Esophagus mucosa (tissue), 1 donor: ENCODE results near the gene APOBEC2. TPM values are rescaled to one million over a fixed set of nuclear protein-coding genes. Genes with fewer than 3 reads are reported as not detected.
A peak's percentile ranks its signal among the peaks of the same experiment; 100 is the strongest.
"Not testable (repeated sequence)": the region's sequence is repeated elsewhere in the genome, so short reads cannot be mapped to it uniquely, and the experiment has no call there.

Experiments
- ATAC-seq: fragments of 200-7000 bp; cut with Tn5 transposase; one replicate; pipeline ENCODE4 v1.9.1; 2020
- total RNA-seq: library from RNA; stranded (reverse); gene quantifications from one replicate; pipeline ENCODE4 v1.2.4, GENCODE V29; 2023
- donor health status: DM: yes; HTN: yes; CAD: no.

Gene APOBEC2
- not detected for total RNA-seq

DNA sequence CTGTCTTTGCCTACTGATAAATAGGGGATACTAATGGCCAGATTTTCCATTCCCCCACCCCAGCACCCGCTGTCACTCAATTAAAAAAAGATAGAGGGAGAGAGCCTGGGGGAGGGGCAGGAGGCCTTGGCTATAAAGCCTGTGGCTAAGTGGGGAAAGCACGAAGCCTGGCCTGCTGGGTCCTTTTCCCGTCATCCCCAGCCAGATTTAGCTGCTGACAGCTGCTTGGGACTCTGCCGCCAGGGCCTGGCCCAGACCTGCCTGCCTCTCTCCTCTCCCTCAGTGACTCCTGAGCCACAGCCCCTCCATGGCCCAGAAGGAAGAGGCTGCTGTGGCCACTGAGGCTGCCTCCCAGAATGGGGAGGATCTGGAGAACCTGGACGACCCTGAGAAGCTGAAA, at the start of gene APOBEC2:
APOBEC2 (plus strand) TSS at position 162 of the 400 bp plus-strand sequence; CDS start at position 308, 146 bp downstream.
- peak; percentile 37 for ATAC-seq

- peak; percentile 38 for ATAC-seq
Measured at GRCh38 chr6:41006217-41006616, 46.8 kb upstream of the APOBEC2 start.

- not testable (repeated sequence) for ATAC-seq
Measured at GRCh38 chr6:41006980-41007379, 46.0 kb upstream of the APOBEC2 start.

DNA sequence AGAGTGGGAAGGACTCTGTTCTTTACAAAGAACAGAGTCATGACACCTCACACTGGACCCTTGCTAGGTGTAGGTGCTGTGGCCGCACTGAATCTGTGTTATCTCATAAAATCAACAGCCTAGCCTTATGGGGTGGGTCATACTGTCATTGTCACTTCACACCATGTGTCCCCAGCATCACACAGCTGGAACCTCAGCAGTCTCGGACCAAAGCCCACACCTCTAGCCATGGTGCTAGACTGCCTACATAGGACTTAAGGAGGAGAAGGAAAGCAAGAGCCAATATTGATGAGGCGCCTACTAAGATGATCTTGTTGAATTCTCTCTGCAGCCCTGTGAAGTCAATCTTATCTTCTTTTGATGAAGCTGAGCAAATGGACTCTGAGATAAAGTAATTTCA, 45.0 kb upstream of the APOBEC2 start:
- no peak for ATAC-seq

DNA sequence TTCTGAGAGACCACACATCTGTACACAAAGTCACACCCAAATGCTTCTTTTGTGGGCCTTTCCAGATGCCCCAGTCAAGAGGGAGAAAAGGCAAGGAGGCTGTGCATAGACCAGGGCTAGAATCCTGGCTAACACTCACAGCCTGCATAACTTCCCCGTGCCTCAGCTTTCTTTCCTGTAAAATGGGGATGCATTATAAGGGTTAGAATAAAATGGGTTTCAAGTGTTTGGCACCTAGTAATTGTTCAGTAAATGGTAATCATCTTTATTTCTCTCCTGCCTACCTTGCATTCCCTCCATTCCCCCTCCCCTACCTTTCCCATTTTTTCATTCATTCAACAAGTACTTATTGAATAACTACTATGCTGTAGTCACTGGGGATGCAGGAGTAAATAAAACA, 43.3 kb upstream of the APOBEC2 start:
- no peak for ATAC-seq

DNA sequence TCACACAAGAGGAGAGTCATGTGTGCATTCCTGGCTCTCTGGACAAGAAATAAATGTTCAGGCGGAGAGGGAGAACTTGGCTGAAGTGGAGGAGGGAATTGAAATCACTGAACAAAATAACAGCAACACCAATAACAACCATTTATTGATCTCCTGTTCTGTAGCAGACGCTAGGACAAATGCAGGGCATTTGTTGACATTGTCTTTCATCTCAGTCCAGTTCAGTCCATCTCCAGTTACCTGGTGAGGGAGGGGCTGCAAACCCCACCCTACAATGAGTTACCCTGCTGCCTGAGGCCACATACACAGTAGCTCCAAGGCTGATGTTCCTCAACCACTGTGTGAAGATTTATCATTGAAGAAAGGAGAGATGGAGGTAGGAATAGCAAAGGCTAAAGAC, 41.3 kb upstream of the APOBEC2 start:
- ATAC-seq: no peak

GRCh38 chr6:41013466-41014153, 39.4 kb upstream of the APOBEC2 start:
- no peak for ATAC-seq

GRCh38 chr6:41014780-41015179, 38.2 kb upstream of the APOBEC2 start:
- ATAC-seq: no peak

- not testable (repeated sequence) for ATAC-seq
Measured at GRCh38 chr6:41015860-41016259, 37.1 kb upstream of the APOBEC2 start.

- ATAC-seq: no peak
Measured at GRCh38 chr6:41017663-41018062, 35.3 kb upstream of the APOBEC2 start.

GRCh38 chr6:41021832-41022231, 31.2 kb upstream of the APOBEC2 start:
- ATAC-seq: peak; percentile 38

GRCh38 chr6:41022294-41022693, 30.7 kb upstream of the APOBEC2 start:
- ATAC-seq: peak; percentile 48

GRCh38 chr6:41023114-41023513, 29.9 kb upstream of the APOBEC2 start:
- ATAC-seq: no peak

DNA sequence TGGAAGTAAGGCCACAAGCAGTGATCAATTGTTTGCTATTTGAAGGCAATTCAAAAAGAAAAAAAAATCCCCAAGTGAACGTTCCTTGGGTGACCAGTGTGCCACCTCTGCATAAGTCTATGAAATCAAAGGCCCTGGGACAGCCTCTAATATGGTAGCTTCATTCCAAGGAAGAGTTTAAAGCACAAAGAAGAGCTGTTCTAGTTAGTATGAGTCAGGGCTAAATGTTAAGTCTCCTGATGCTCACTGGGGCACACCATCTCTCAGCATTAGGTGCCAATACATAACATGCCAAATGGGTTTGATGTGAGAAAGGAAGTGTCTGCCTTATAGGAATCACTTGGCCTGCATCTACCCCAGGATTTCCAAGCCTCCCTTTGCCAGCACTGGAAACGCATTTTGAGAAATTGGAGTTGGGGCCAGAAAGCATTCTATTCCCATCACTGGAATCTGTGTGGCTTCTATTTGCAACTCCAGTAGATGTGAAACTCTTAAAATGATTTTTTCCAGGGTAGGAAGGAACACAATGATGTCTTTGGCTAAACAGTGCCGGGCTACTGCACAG, 27.0 kb upstream of the APOBEC2 start:
- no peak for ATAC-seq

DNA sequence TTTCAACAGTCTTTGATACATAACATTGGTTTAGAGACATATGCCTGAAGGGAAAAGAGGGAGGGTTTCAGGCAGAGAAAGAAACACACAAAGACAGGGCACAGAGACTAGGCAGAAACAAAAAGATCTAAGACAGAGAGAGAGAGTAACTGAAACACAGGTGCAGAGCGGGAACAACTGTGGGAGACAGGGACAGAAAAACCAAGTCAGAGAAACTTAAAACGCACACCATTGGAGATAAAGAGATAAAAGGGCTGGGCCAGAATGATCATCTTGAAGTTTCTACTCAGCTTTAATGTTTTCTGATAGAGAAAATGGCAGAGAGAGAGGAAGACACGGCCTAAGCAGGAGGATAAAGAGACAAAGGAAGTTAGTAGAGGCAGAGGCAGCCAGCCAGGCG, 25.8 kb upstream of the APOBEC2 start:
- no peak for ATAC-seq

DNA sequence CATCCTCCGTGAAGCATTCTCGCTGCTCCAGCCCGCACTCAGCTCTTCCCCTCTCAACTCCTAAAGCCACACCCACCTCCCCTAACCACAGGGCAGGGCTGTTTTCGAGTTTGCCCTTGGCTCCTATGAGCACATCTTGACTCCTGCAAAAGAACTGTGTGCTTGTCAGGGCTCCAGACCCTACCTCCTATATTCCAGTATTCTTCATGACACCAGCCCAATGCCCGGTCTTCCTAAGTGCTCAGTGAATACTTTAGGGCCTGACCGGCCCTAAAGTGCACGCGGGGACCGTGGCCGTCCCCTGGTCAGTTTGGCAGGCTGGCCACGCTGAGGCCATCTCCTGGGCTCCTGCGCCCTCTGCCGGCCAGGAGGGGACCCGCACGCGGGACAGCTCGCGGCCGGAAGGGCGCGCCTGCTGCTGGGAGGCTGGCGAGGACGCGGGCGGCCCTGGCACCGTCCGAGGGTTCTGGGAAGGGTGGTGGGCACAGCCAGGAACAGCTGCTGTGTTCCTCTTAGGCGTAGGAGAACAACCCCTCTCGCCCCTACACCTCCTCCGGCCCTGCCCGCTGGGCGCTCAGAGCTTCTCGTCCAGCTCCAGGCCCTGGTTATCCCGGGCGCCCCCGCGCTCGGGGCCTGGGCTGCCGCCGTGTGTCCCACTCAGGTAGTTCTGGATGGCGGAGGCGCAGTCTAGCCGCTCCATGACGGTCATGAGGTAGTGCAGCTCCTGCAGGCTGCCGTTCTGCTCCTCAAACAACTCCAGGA, 25.0 kb upstream of the APOBEC2 start:
- ATAC-seq: peak; percentile 90

GRCh38 chr6:41028561-41029412, 24.2 kb upstream of the APOBEC2 start:
- ATAC-seq: peak; percentile 52

DNA sequence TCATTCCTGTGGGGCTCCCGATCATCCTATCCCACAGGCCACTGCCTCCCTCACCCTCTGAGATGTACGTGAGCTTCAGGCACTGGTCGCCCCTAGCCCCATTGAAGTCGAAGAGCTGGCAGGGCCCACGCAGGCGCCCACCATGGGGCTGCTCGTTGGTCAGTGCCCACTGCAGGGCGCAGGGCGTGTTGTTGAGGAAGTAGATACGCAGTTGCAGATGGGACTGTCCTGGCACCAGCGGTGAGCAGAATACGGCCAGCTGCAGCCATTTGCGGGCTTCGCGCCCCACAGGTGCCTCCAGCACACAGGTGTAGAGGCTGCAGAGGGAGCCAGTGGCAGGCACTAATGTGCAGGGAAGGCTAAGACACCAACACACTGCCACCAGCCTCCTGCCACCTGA, 20.2 kb upstream of the APOBEC2 start:
- ATAC-seq: no peak

DNA sequence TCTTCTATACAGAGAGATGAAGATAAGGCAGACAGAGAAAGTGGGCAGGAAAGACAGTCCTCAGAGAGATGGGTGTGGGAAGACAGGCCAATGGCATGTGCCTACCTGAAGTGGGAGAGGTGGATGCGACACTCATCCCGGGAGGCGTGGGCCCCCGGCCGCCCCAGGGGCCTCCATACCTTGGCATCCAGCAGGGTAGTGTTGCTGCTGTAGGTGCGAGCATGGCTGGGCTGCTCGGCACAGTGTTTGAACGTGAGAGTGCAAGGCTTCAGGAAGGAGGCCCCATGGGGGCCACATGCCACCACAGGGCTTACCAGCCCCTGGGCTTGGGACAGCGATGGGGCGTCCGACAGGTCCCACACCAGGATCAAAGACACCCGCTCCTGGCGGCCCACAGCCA, 19.2 kb upstream of the APOBEC2 start:
- no peak for ATAC-seq

DNA sequence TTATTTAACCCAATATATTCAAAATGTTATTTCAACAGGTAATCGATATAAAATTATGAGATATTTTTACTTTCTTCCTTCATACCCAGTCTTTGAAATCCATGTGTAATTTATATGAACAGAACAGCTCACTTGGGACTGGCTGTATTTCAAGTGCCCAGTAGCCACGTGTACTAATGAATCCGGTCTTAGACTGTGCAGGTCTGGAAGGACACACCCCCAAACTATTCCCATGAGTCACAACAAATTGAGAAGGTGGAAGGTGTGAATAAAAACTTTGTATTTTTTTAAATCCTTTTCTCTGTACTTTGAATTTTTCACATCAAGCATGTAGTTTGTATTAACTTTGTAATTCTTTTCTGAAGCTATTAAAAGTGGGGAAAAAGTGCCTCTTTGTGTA, 16.8 kb upstream of the APOBEC2 start:
- peak; percentile 68 for ATAC-seq

GRCh38 chr6:41036601-41037000, 16.4 kb upstream of the APOBEC2 start:
- peak; percentile 23 for ATAC-seq

DNA sequence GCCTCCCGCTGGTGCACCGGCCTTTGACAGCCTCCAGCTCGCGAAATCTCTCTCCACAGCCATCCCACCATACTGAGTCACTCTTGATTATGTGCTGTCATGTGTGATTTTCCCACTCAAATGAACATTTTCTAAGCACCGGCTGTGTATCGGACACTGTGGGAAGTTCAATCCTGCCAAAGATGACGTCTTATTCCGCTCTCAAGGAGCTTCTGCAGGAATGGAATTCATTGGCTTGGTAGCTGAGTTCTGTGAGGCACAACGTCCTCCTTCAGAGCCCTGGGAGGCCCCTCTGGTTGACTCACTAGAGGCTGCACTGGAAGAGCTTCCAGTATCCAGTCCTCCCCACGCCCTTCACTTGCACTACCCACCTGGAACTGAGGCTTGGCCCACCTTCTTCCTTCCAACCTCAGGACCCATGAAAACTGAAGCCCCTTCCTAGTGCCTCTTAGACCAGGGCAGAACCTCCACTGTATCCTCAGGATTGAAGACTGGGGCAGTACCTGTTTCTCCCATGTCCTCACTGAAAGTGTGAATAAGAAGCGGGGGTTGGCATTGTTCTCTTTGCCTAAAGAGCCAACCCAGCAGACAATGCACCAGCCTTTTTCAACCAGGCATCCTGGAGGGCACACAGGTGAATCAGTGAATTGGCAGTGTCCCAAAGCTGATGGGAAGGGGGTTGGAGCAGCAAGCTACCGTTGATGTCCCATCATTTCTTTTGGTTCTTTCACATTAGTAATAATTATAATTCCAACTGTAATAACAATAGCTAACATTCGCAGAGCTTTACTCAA, 15.7 kb upstream of the APOBEC2 start:
- no peak for ATAC-seq
